ENCODE measurements around the gene ADGRB3.

Gene ADGRB3

GRCh38 chr6:68634726-68635411, at the start of gene ADGRB3:
ADGRB3 (plus strand) TSS chr6:68635282; CDS start chr6:68638676, 3,394 bp downstream.
- DNase-seq: peak; percentile 57

- no peak for DNase-seq
Observed at GRCh38 chr6:68593558-68593957, 41.5 kb upstream of the ADGRB3 start.

GRCh38 chr6:68597642-68598041, 37.4 kb upstream of the ADGRB3 start:
- DNase-seq: no peak

GRCh38 chr6:68615938-68616337, 19.1 kb upstream of the ADGRB3 start:
- DNase-seq: no peak

GRCh38 chr6:68625998-68626397, 9.1 kb upstream of the ADGRB3 start:
- DNase-seq: no peak

GRCh38 chr6:68628161-68628560, 6.9 kb upstream of the ADGRB3 start:
- DNase-seq: no peak

GRCh38 chr6:68632734-68633133, 2.3 kb upstream of the ADGRB3 start:
- DNase-seq: no peak

GRCh38 chr6:68633281-68633971, 1.7 kb upstream of the ADGRB3 start:
- DNase-seq: no peak

GRCh38 chr6:68633972-68634725, 933 bp upstream of the ADGRB3 start:
- no peak for DNase-seq

- no peak for DNase-seq
Observed at GRCh38 chr6:68635412-68635705, 277 bp downstream of the ADGRB3 start.

GRCh38 chr6:68635706-68636513, 828 bp downstream of the ADGRB3 start:
- DNase-seq: no peak

GRCh38 chr6:68636666-68637065, 1.6 kb downstream of the ADGRB3 start:
- DNase-seq: no peak

GRCh38 chr6:68637071-68637470, 2.0 kb downstream of the ADGRB3 start:
- no peak for DNase-seq

GRCh38 chr6:68637782-68638181, 2.7 kb downstream of the ADGRB3 start:
- DNase-seq: no peak

- DNase-seq: no peak
Observed at GRCh38 chr6:68638230-68638900, 3.3 kb downstream of the ADGRB3 start.

- no peak for DNase-seq
Observed at GRCh38 chr6:68639211-68639610, 4.1 kb downstream of the ADGRB3 start.

GRCh38 chr6:68639826-68640490, 4.9 kb downstream of the ADGRB3 start:
- DNase-seq: no peak

GRCh38 chr6:68640491-68640835, 5.4 kb downstream of the ADGRB3 start:
- no peak for DNase-seq

- DNase-seq: no peak
Observed at GRCh38 chr6:68641172-68641571, 6.1 kb downstream of the ADGRB3 start.

- DNase-seq: no peak
Observed at GRCh38 chr6:68642081-68642480, 7.0 kb downstream of the ADGRB3 start.

- DNase-seq: no peak
Observed at GRCh38 chr6:68642977-68643376, 7.9 kb downstream of the ADGRB3 start.

- no peak for DNase-seq
Observed at GRCh38 chr6:68649669-68650068, 14.6 kb downstream of the ADGRB3 start.

Data from KG1 (cell line).